T-helper 1 cell (primary cell): ENCODE measurements around the gene ZNF316.

ENCODE experiments used
- DNase-seq, 5 donors: peaks; one replicate each; pipeline ENCODE4 v3.0.0-alpha.2; 2012 to 2020
- total RNA-seq, 4 donors: gene quantifications; one replicate each; lab custom pipeline; 2026; lab: John Stamatoyannopoulos, UW

The ZNF316 gene
- 63.7 to 76.3 (median 69.7) reads per million in 4 donors for total RNA-seq

DNA sequence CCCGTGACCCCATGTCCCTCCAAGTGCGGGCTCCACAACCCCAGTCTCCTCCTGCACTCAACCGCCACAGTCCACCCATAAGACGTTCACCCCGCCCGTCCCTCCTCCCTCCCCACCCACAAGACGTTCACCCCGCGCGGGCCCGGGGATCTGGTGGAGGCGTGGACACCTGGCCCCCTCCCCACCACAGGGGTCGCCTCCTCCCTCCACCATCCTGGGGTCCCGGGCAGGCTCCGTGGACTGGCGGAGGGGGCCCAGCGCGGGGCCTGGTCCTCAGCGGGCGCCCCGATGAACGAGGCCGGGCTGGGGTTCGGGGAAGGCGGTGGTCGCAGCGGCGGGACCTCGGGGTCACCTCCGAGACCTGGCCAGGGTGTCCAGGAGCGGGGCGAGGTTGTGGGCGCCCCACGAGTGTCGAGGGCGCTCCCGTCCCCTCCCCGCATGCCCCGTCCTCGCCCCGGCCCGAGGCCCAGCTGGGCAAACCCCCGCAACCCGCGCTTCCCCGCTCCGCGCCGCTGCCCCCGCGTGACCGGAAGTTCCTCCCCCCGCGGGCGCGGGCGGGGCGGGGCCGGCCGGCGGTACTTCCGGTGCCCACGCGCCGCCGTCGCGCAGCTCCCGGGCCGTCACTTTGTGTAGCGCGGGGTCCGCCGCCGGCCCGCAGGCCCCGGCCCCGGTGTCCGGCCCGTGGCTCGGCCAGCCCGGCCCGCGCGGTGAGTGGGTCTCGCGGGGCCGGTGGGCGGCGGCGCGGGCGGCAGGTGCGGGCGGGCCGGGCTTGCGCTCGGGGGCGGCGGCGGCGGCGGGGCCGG lies at the start of gene ZNF316:
Gene ZNF316, plus strand, starts transcription at position 578 of the 803 bp plus-strand sequence. CDS start 5,092 bp downstream, outside the sequence.
- DNase-seq = peak; percentile 33 to 64 (median 49)

DNA sequence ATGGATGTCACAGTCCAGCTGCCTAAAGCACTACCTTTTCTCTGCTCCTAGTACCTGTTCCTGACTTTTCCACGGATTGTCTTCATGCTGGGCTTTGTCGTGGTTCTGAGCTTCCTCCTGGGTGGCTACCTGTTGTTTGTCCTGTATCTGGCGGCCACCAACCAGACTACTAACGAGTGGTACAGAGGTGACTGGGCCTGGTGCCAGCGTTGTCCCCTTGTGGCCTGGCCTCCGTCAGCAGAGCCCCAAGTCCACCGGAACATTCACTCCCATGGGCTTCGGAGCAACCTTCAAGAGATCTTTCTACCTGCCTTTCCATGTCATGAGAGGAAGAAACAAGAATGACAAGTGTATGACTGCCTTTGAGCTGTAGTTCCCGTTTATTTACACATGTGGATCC lies 48.6 kb upstream of the ZNF316 start:
- no peak for DNase-seq

DNA sequence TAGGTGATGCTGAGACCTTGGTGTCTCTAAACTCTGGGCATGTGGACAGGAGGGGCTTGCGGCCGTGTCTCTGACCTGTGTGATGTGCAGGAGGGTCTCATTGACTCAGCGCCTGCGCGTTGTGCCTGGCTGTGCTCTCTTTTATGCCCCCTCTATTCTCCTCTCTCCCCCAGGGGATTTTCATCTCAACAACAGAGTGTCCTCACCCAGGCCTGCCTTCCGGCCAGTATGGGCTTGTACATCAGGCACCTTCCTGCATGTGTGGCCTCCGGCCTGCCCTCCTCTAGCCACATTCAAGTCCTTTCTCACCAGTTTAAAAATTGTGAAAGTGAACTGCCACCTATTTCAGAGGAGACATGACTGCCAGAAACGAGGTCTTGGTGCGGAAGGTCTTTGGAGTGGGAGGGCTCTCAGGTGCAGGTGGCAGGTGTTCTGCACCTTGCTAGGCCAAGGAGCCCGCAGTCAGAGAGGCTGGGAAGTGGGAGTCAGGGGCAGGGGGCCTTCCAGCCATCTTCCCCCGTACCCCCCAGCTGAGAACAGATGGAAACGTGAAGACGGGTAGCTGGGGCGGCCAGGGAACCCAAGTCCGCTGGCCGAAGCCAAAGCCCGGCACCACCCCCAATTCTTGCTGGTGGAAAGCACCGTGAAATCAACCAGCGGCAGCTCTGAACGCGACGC lies 47.8 kb upstream of the ZNF316 start:
- DNase-seq = no peak

DNA sequence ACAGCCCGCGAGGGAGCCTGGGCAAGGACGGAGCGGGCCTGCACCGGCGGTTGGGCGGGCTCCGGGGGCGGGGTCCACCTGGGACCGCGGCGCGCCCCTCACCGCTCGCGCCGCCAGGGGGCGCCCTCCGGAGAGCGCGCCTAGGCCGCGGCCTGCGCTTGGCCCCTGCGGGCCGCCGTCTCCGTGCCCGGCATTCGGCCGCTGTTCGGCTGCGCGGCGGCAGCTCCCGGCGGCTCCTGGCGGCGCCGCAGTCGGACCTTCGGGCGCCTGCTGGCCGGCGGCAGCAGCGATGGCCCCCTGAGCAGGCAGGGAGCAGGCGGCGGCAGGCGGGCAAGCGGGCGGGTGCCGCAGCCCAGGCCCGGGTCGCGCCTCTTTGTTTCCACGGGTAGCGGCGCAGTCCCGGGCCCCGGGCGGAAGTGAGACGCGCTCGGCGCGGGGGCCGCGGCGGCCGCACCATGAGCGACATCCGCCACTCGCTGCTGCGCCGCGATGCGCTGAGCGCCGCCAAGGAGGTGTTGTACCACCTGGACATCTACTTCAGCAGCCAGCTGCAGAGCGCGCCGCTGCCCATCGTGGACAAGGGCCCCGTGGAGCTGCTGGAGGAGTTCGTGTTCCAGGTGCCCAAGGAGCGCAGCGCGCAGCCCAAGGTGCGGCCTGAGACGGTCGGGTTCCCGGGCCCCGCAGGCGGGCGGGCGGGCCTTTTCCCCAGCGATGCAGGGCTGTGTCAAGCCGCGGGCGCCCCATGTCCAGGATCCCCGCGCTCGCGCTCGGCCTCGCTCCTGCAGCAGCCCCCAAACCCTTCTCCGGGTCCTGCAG lies 47.1 kb upstream of the ZNF316 start, which contains the start of gene INTS15:
Gene INTS15, plus strand, starts transcription at position 193 of the 816 bp plus-strand sequence. Its CDS starts 263 bp downstream, at position 456.
- peak; percentile 66 to 84 (median 72) for DNase-seq

DNA sequence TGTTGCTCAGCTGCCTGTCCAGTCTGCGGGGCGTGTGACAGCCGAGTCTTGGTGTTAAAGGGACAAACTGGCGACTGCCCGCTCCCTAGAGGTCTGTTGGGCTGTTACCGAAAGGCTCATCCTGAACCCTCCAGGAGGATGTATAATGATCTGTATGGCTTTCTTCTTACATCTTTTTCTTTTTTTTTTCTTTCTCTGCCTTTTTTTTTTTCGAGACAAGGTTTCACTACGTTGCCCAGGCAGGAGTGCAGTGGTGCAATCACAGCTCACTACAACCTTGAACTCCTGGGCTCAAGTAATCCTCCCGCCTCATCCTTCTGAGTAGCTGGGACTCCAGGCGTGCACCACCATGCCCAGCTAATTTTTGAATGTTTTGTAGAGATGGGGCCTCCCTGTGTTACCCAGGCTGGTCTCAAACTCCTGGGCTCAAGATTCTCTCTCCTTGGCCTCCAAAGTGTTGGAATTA lies 46.4 kb upstream of the ZNF316 start:
- DNase-seq = peak in 1 of 5 donors; percentile 14

DNA sequence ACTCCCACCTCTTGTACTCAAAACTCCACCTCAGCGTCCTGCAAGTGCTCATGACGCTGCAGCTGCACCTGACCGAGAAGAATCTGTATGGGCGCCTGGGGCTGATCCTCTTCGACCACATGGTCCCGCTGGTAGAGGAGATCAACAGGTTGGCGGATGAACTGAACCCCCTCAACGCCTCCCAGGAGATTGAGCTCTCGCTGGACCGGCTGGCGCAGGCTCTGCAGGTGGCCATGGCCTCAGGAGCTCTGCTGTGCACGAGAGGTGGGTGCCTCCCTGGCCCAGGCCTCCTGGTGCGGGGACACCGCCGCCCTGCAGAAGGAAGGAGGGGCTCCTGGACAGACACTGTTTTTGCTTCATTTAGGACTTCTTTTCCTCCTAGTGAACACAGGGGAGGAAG lies 37.0 kb upstream of the ZNF316 start:
- DNase-seq = no peak

DNA sequence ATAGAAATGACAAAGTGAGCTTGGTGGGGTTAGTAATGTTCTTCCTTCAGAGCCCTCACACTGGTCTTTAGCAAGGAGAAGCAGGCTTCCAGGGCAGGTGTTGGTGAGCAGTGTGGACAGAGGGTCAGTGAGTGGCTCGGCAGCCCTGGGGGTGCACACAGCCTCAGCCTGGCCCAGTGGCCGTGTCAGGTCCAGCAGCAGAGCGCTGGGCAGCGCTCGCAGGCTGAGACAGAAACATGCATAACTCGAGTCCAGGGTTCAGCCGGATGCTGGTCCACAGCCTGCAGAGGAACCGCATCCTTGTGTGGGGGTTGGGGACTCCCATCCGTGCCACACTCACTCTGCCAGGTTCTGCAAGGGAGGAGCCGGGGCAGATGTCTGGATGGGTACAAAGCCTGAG lies 32.7 kb upstream of the ZNF316 start:
- no peak for DNase-seq

DNA sequence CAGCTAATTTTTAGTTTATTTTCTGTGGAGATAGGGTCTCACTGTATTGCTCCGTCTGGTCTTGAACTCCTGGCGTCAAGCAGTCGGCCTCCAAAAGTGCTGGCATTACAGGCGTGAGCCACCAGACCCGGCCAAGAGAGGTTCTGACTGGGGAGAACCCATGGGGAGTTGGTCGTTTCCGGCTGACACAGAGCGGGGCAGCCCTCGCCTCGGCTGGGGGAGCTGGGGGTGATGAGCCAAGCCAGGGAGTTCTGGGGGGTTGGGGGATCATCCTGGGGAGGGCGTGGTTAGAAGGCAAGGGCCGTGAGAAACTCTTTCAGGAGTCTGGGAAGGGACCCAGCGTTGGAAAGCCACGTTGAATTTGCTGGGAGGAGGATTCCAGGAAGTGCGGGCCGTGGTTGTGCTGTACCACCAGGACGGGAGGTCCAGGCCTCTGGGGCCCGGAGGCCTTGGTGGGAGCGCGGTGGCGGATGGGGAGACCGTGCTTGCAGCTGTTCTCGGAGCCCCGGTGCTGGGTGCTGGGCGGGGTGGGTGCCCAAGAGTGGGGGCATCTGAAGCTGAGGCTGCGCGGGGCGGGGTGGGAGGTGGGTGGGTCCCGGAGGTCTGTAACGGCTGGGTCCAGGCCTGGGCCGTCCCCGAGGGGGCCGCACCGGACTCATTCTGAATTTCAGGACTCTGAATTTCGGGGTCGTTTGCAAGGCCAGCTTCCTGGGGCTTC lies 30.1 kb upstream of the ZNF316 start:
- DNase-seq = no peak

DNA sequence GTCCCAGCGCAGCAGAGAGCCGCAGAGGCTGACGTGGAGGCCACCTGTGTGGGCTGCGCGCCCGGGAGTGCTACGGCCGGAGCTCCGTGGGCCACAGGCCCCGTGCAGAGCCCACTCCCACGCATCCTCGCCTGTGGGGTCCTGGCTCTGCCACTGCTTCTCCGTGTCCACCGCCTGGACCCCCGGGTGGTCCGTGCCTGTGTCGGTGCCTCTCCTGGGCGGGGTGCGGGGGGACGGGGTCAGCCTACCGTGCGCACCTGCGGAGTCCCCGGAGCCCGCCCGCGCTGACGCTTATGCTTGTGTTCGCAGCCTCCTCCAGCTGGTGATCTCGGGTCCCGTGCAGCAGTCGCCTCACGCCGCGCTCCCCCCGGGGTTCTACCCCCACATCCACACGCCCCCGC lies 29.5 kb upstream of the ZNF316 start:
- no peak for DNase-seq

DNA sequence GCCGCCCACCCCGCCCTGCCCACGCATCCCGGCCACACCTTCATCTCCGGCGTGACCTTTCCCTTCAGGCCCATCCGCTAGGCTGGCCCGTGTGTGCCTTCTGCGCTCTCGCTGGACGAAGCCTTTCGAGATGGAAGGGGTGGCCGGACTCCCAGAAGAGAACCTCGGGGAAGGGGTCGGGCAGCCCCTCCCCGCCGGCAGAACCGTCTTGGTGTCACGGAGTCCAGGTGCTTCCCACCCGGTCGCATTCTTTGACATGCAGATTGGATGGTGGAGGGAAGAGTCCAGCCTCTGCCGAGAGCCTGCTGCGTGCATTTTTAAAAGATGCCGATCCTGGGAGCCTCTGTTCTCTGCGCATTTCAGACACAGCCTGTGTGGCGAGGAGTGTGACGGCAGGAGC lies 29.0 kb upstream of the ZNF316 start:
- DNase-seq = no peak

DNA sequence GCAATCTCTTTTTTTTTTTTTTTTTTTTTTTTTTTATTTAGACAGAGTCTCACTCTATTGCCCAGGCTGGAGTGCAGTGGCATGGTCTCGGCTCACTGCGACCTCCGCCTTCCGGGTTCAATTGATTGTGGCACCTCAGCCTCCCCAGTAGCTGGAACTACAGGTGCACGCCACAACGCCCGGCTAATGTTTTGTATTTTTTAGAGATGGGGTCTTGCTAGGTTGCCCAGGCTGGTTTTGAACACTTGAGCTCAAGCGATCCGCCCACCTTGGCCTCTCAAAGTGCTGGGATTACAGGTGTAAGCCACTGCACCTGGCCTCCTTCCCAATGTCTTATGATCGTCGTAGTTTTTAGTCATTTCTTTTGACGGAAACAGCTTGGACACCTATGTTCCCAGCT lies 28.3 kb upstream of the ZNF316 start:
- no peak for DNase-seq

DNA sequence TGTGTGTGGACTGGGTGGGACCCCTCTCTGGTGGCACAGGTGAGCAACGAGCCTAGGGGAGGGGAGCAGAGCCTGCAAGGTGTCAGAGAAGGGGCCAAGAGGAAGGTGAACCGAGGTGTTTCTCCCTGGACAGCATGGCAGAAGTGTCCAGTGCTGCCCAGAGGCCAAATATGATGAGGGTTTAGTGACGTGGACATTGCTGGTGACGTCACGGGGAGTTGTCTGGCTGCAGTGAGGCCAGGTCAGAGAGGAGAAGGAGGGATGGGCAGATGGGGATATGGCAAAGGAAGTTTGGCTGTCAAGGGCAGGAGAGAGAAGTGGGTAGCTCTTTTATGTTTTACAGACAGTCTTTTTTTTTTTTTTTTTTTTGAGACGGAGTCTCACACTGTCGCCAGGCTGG lies 24.3 kb upstream of the ZNF316 start:
- no peak for DNase-seq

DNA sequence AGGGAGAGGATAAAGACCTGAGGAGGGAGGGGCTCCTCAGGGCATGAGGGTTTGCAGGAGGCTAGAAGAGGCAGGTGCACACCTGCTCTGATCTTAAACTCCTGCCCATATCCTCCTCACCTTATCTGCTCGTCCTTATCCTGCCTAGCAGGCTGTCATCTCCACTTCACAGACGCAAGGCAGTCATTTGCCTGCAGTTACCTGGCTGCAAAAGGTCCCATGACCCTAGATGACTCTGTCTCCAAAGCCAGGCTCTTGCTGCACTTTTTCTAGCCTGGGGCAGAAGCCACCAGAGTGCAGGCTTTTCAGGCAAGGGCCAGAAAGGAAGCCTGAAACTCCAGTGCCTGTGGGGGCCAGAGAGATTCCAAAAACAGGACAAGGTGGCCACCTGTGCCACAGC lies 23.4 kb upstream of the ZNF316 start:
- DNase-seq = no peak

DNA sequence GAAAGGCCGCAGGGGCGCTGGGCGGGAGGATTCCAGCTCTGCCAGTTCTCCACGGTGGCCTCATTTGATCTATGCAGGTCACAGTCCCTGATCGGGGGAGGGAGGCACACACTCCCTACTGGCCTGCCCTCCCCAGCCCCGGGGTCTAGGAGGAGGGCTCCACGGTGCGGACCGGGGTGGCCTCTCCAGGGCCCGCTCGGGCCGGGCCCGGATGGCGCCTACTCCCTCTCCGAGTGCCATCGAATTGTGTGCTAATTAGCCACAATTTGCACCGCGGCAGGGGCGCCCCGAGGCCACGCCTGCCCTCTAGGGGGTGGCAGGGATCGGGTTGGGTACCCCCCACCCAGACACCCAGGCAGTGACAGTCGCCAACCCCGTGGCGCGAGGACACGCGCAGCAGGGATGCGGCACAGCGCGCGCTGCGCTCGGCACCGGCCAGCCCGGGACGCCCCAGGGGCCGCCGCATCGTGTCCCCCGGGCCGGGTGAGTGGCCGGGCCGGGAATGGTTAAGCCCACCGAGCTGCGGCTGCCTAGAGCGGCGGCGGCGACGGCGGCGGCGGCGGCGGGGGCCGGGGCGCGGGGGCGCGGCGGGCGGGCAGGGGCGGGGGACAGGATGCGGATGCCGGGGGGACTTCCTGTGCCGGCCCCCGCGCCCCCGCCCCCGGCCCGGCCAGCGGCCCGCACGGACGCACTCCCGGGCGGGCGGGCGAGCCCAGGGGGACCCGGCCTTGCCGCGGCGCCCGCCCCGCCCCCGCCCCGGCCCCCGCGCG lies 22.0 kb upstream of the ZNF316 start, which contains the start of gene ZNF853:
Gene ZNF853, plus strand, starts transcription at position 658 of the 770 bp plus-strand sequence. CDS start 565 bp downstream, outside the sequence.
- no peak for DNase-seq

DNA sequence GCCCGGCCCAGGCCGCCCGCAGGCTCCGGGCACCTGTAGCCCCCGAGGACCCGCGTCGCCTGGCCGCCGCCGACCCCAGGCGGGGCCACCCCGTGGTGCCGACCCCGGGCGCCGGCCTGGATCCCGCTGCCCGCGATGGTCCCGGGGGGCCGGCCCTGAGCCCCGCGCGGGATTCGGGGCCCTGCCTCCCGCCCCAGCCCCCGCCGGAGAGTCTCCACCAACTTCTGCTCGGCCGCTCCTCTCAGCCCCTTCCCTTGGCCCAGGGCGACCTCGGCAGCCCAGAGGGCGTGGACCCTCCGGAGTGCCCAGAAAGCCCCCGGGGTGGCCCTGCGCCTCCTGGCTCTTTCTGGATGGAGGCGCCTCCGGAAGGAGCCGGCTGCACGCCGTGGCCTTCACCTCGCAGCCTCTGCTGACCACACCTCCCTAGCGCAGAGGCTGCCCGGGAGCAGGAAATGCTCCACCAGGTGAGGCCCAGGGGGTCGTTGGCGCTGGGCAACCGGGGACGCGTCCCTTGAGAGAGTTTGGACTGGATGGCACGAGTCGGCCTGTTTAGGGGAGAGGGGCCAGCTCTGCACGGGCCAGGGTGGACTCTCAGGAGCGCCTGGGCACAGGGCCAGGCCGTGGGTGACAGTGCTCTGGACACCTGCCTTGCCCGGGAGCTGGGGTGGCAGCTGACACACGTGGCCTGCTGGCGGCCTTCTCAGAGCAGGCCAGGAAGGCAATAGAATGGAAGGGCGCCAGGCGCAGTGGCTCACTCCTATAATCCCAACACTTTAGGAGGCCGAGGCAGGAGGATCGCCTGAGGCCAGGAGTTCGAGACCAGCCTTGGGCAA lies 21.2 kb upstream of the ZNF316 start:
- DNase-seq = no peak

DNA sequence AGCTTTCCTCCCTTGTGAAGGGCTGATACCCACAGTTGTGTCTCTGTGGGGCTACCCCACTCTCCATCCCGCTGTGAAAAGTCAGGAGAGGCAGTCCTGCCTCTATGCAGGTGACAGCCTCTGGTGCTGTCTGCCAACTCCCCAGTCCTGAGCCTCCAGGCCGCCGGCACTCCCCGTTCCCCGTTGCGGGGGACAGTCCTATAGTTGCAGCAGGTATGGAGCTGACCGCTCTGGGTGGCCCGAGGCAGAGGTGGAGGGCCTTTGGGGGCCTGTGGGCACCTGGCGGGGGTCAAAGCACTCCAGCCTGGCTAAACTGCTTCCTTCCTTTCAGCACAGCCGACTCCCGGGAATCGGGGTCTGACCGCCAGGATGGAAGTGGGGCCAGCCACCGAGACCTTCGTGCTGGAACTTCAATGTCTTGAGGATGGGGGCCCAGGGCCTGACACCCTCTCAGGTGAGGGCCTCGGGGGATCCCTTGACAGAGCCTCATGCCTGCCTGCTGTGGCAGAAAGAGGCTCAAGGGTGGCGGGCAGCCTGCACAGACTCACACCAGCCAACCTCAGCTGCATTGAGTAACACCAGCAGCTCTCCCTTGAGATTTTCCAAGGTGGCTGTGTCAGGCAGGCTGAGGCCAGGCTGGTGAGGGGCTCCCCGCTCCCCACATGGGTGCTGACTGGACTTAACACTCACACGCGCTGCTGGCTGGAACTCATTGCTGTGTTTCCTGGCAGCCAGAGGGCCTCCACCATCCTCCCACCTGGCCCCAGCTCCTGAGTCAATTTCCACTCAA lies 20.1 kb upstream of the ZNF316 start:
- DNase-seq = no peak

DNA sequence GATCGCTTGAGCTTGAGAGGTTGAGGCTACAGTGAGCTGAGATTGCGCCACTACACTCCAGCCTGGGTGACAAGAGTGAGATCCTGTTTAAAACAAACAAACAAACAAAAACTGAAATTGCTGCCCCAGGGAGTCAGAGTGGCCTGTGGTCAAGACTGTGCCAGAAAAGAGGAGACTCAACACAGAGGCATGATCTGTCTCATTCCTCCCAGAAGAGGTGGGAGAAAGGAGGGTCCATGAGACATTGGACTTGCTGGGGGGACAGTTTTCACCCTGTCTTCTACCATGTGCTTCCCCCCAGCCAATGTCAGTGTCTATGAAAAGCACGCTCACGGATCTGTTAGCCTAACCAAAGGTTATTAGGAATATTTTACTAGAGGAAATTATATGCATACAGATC lies 18.5 kb upstream of the ZNF316 start:
- DNase-seq = no peak

DNA sequence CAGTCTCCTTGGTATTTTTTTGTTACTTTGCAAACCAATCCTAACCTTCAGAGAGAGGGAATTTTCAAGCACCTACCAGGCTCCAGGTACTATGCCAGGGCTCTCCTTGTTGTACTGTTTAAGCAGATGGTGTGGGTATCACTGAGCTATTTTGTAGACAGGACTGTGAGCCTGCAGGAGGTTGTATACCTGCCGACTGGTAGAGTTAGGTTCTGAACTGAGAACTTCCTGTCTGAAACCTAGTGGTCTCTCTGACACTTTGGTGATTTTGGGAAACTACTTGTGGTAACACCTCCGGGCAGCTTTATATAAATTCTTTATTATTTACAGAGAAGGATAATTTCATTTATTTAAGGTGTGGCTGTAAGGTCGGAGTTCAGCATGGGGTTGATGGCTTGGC lies 17.2 kb upstream of the ZNF316 start:
- DNase-seq = peak in 1 of 5 donors; percentile 21
